CD8-positive, alpha-beta memory T cell (primary cell): ENCODE results near the gene C19orf47. TPM values are rescaled to one million over a fixed set of nuclear protein-coding genes. Genes with fewer than 3 reads are reported as not detected.

Experiments used
- CTCF ChIA-PET: fragments of 350-600 bp; sonication (Branson Sonifier 250); formaldehyde crosslinking; loops from one replicate; lab custom pipeline; 2021; ENCODE audit warnings: antibody characterized with exemption; lab: Charles Lee
- POLR2A ChIA-PET: fragments of 350-600 bp; sonication (Branson Sonifier 250); formaldehyde crosslinking; loops from one replicate; lab custom pipeline; 2021; ENCODE audit warnings: antibody characterized with exemption; lab: Charles Lee
- DNase-seq, 5 donors: peaks; one replicate each; pipeline versions ENCODE4 v3.0.0 to v3.0.0-alpha.2; 2020 to 2022; ENCODE audit warnings: mixed read lengths in 1 of 5
- H3K27ac ChIP-seq: one replicate; pipeline ENCODE4 v1.7.0; 2013; ENCODE audit warnings: low read depth, mild to moderate bottlenecking, low read length, moderate library complexity
- H3K27me3 ChIP-seq: 2 replicates; pipeline ENCODE4 v1.7.0; 2013; ENCODE audit warnings: low read length, mild to moderate bottlenecking; ENCODE audit not compliant: insufficient read depth, poor library complexity, severe bottlenecking
- H3K36me3 ChIP-seq: 2 replicates; pipeline ENCODE4 v1.7.0; 2013; ENCODE audit warnings: mild to moderate bottlenecking, low read length, moderate library complexity; ENCODE audit not compliant: insufficient read depth
- H3K4me1 ChIP-seq: 2 replicates; pipeline ENCODE4 v1.7.0; 2013; ENCODE audit warnings: mild to moderate bottlenecking, low read length, moderate library complexity; ENCODE audit not compliant: insufficient read depth
- H3K4me3 ChIP-seq: 2 replicates; pipeline ENCODE4 v1.7.0; 2013; ENCODE audit warnings: mild to moderate bottlenecking, low read length
- H3K9me3 ChIP-seq: 2 replicates; pipeline ENCODE4 v1.7.0; 2013; ENCODE audit warnings: mild to moderate bottlenecking, low read length
- H3K27ac Mint-ChIP-seq, 8 donors: one replicate each; pipeline ENCODE4 v1.8.0; 2020 to 2021; ENCODE audit warnings: mixed read lengths in 8 of 8, mild to moderate bottlenecking in 6 of 8, inconsistent platforms in 3 of 8, moderate library complexity in 3 of 8
- H3K27me3 Mint-ChIP-seq, 2 donors: one replicate each; pipeline ENCODE4 v1.8.0; 2020 to 2021; ENCODE audit warnings: mixed read lengths in 2 of 2, mild to moderate bottlenecking in 1 of 2, moderate library complexity in 1 of 2
- H3K36me3 Mint-ChIP-seq, 3 donors: one replicate each; pipeline ENCODE4 v1.8.0; 2020 to 2021; ENCODE audit warnings: mixed read lengths in 3 of 3, inconsistent platforms in 1 of 3, mild to moderate bottlenecking in 1 of 3
- H3K4me1 Mint-ChIP-seq, 3 donors: one replicate each; pipeline ENCODE4 v1.8.0; 2020 to 2021; ENCODE audit warnings: mixed read lengths in 3 of 3, inconsistent platforms in 1 of 3, mild to moderate bottlenecking in 1 of 3
- H3K4me3 Mint-ChIP-seq, 7 donors: one replicate each; pipeline ENCODE4 v1.8.0; 2020 to 2021; ENCODE audit warnings: mixed read lengths in 7 of 7, mild to moderate bottlenecking in 6 of 7, moderate library complexity in 4 of 7, inconsistent platforms in 2 of 7
- H3K9me3 Mint-ChIP-seq, 5 donors: one replicate each; pipeline ENCODE4 v1.8.0; 2020 to 2022; ENCODE audit warnings: mixed read lengths in 5 of 5, mild to moderate bottlenecking in 3 of 5, moderate library complexity in 2 of 5, inconsistent platforms in 1 of 5
- polyA plus RNA-seq: library from polyadenylated mRNA; unstranded; fragments of 300-500 nt; fragmentation: Illumina TruSeq; gene quantifications from one replicate; pipeline ENCODE4 v1.2.3, GENCODE V29; 2021
- total RNA-seq, 2 experiments: library from RNA; stranded (reverse); gene quantifications; one replicate each; pipeline ENCODE4 v1.2.3, GENCODE V29; 2021

C19orf47 gene
- total and polyA plus RNA-seq, 3 experiments from 2014 or later: 9.5 to 29.5 (median 25.4) TPM

- H3K4me3 Mint-ChIP-seq: peak overlapping the region; percentile 80 to 97 (median 92)
- POLR2A ChIA-PET: interaction anchor here (0.6 to 1.6 kb wide), 5 partner anchors 63 to 452 kb away, joined by 3 to 10 read pairs (median 3); partner anchors contain the start of genes C19orf47, FBL and PLD3
- CTCF ChIA-PET: interaction anchor here (0.9 kb wide), 1 partner anchor 20 kb away, joined by 3 read pairs; no protein-coding TSS in a partner anchor
- Histone ChIP-seq H3K27ac (peak overlapping the region; percentile 94), H3K4me3 (peak overlapping the region; percentile 85), H3K4me1 (peaks cover 43% of the 10 kb centered on the region), H3K27me3 (no peaks in the 10 kb centered on the region), H3K36me3 (no peaks in the 10 kb centered on the region), H3K9me3 (no peaks in the 10 kb centered on the region)
- H3K27me3 Mint-ChIP-seq: peaks cover 0 to 2% of the 10 kb centered on the region in 2 donors
- peak overlapping the region; percentile 92 to 100 (median 99) for H3K27ac Mint-ChIP-seq
- H3K4me1 Mint-ChIP-seq: peaks cover 41 to 54% (median 49%) of the 10 kb centered on the region in 3 donors
- H3K36me3 Mint-ChIP-seq: peaks cover 0 to 23% (median 0%) of the 10 kb centered on the region in 3 donors
- DNase-seq: peak; percentile 96 to 100 (median 99)
- no peaks in the 10 kb centered on the region for H3K9me3 Mint-ChIP-seq
These were observed 62.6 kb downstream of the C19orf47 start for GRCh38 chr19:40285353-40286234.

- H3K4me1 Mint-ChIP-seq: peaks cover 49 to 62% (median 58%) of the 10 kb centered on the region in 3 donors
- CTCF ChIA-PET: interaction anchor here (0.9 kb wide), 1 partner anchor 21 kb away, joined by 3 read pairs; no protein-coding TSS in a partner anchor
These were observed 63.5 kb downstream of the C19orf47 start, which contains the start of gene AKT2 for GRCh38 chr19:40284501-40285352. AKT2 (minus strand) TSS chr19:40285345; CDS start chr19:40265267, 20,078 bp downstream.

GRCh38 chr19:40284251-40284500 is 64.0 kb downstream of the C19orf47 start:
- H3K27me3 Mint-ChIP-seq: peaks cover 0 to 2% of the 10 kb centered on the region in 2 donors
- ChIA-PET POLR2A (interaction anchor here (0.6 kb wide), 1 partner anchor 43 kb away, joined by 4 read pairs; no protein-coding TSS in a partner anchor), CTCF (no interaction called here)
- peak overlapping the region; percentile 88 to 100 (median 98) for H3K27ac Mint-ChIP-seq
- Histone ChIP-seq H3K36me3 (no peaks in the 10 kb centered on the region), H3K4me3 (peak overlapping the region; percentile 66), H3K9me3 (no peaks in the 10 kb centered on the region), H3K4me1 (peaks cover 57% of the 10 kb centered on the region), H3K27ac (peak overlapping the region; percentile 85), H3K27me3 (no peaks in the 10 kb centered on the region)
- H3K4me3 Mint-ChIP-seq: peak overlapping the region; percentile 89 to 98 (median 95)
- peaks cover 51 to 66% (median 59%) of the 10 kb centered on the region in 3 donors for H3K4me1 Mint-ChIP-seq
- no peak for DNase-seq
- H3K9me3 Mint-ChIP-seq: no peaks in the 10 kb centered on the region
- H3K36me3 Mint-ChIP-seq: peaks cover 0 to 26% (median 0%) of the 10 kb centered on the region in 3 donors

More at GRCh38 chr19:40284501-40285352, 63.5 kb downstream of the C19orf47 start, which contains the start of gene AKT2:
- H3K36me3 ChIP-seq: no peaks in the 10 kb centered on the region
- POLR2A ChIA-PET: interaction anchor here (0.6 to 1.6 kb wide), 4 partner anchors 64 to 439 kb away, joined by 3 to 10 read pairs (median 3); partner anchors contain the start of genes C19orf47, FBL and PLD3
- Mint-ChIP-seq H3K9me3 (no peaks in the 10 kb centered on the region), H3K36me3 (peaks cover 0 to 26% (median 0%) of the 10 kb centered on the region in 3 donors), H3K4me3 (peak within 1 kb of the TSS; percentile 92 to 98 (median 95)), H3K27me3 (peaks cover 0 to 2% of the 10 kb centered on the region in 2 donors), H3K27ac (peak within 1 kb of the TSS; percentile 92 to 100 (median 99))
- H3K4me3 ChIP-seq: peak within 1 kb of the TSS; percentile 85
- no peaks in the 10 kb centered on the region for H3K9me3 ChIP-seq
- peaks cover 51% of the 10 kb centered on the region for H3K4me1 ChIP-seq
- H3K27me3 ChIP-seq: no peaks in the 10 kb centered on the region
- peak; percentile 72 to 90 (median 78) for DNase-seq
- peak within 1 kb of the TSS; percentile 94 for H3K27ac ChIP-seq

- H3K9me3 ChIP-seq: no peaks in the 10 kb centered on the region
- H3K4me3 ChIP-seq: peak overlapping the region; percentile 66
- H3K36me3 ChIP-seq: peaks cover 2% of the 10 kb centered on the region
- H3K27ac Mint-ChIP-seq: peak overlapping the region; percentile 88 to 100 (median 98)
- no peaks in the 10 kb centered on the region for H3K27me3 ChIP-seq
- CTCF ChIA-PET: no interaction called here
- H3K9me3 Mint-ChIP-seq: no peaks in the 10 kb centered on the region
- peaks cover 0 to 26% (median 0%) of the 10 kb centered on the region in 3 donors for H3K36me3 Mint-ChIP-seq
- peak overlapping the region; percentile 89 to 98 (median 95) for H3K4me3 Mint-ChIP-seq
- peaks cover 0 to 2% of the 10 kb centered on the region in 2 donors for H3K27me3 Mint-ChIP-seq
- H3K4me1 Mint-ChIP-seq: peaks cover 52 to 69% (median 61%) of the 10 kb centered on the region in 3 donors
- POLR2A ChIA-PET: interaction anchor here (0.6 kb wide), 1 partner anchor 43 kb away, joined by 4 read pairs; no protein-coding TSS in a partner anchor
- no peak for DNase-seq
- H3K4me1 ChIP-seq: peaks cover 60% of the 10 kb centered on the region
- H3K27ac ChIP-seq: peak overlapping the region; percentile 85
These were observed 64.6 kb downstream of the C19orf47 start for GRCh38 chr19:40283414-40284250.

- peaks cover 57 to 76% (median 68%) of the 10 kb centered on the region in 3 donors for H3K4me1 Mint-ChIP-seq
- H3K27me3 ChIP-seq: no peaks in the 10 kb centered on the region
- peaks cover 4% of the 10 kb centered on the region for H3K36me3 ChIP-seq
- H3K36me3 Mint-ChIP-seq: peaks cover 0 to 32% (median 0%) of the 10 kb centered on the region in 3 donors
- H3K9me3 ChIP-seq: no peaks in the 10 kb centered on the region
- H3K27me3 Mint-ChIP-seq: peaks cover 0 to 2% of the 10 kb centered on the region in 2 donors
- peak overlapping the region; percentile 89 to 98 (median 95) for H3K4me3 Mint-ChIP-seq
- POLR2A ChIA-PET: interaction anchor here (0.6 kb wide), 1 partner anchor 1068 kb away, joined by 3 read pairs; no protein-coding TSS in a partner anchor
- no peaks in the 10 kb centered on the region for H3K9me3 Mint-ChIP-seq
- no peak for DNase-seq
- no peak overlapping the region for H3K4me3 ChIP-seq
- CTCF ChIA-PET: no interaction called here
- peak overlapping the region; percentile 65 to 99 (median 94) for H3K27ac Mint-ChIP-seq
- peak overlapping the region; percentile 85 for H3K27ac ChIP-seq
- H3K4me1 ChIP-seq: peaks cover 63% of the 10 kb centered on the region
These were observed 65.3 kb downstream of the C19orf47 start for GRCh38 chr19:40282920-40283319.

- CTCF ChIA-PET: no interaction called here
- H3K4me3 ChIP-seq: no peak overlapping the region
- no peaks in the 10 kb centered on the region for H3K27me3 ChIP-seq
These were observed 66.0 kb downstream of the C19orf47 start for GRCh38 chr19:40282209-40282580.

More at GRCh38 chr19:40282209-40282580, 66.0 kb downstream of the C19orf47 start:
- H3K4me1 Mint-ChIP-seq: peaks cover 63 to 83% (median 75%) of the 10 kb centered on the region in 3 donors
- H3K9me3 ChIP-seq: no peaks in the 10 kb centered on the region
- POLR2A ChIA-PET: interaction anchor here (0.6 kb wide), 1 partner anchor 1069 kb away, joined by 3 read pairs; no protein-coding TSS in a partner anchor
- no peaks in the 10 kb centered on the region for H3K9me3 Mint-ChIP-seq
- DNase-seq: no peak
- peak overlapping the region in 3 of 8 donors; percentile 92 to 99 (median 99) for H3K27ac Mint-ChIP-seq
- peaks cover 0 to 33% (median 0%) of the 10 kb centered on the region in 3 donors for H3K36me3 Mint-ChIP-seq
- H3K4me1 ChIP-seq: peaks cover 70% of the 10 kb centered on the region
- no peak overlapping the region for H3K27ac ChIP-seq
- peaks cover 0 to 2% of the 10 kb centered on the region in 2 donors for H3K27me3 Mint-ChIP-seq
- H3K4me3 Mint-ChIP-seq: peak overlapping the region in 2 of 7 donors; percentile 98
- peaks cover 4% of the 10 kb centered on the region for H3K36me3 ChIP-seq
